GM10266 (cell line): Measurements from ENCODE around the gene TCEA2.
"Not testable (repeated sequence)": the region's sequence is repeated elsewhere in the genome, so short reads cannot be mapped to it uniquely, and the experiment has no call there.

Experiments used
- DNase-seq: peaks from one replicate; pipeline ENCODE4 v3.0.0; 2012; ENCODE audit errors: extremely low spot score
- CTCF ChIP-seq: IDR thresholded peaks from 2 replicates; pipeline ENCODE4 v1.5.1; 2012; ENCODE audit warnings: mild to moderate bottlenecking, low read depth; ENCODE audit not compliant: control insufficient read depth, insufficient read depth; ENCODE audit errors: missing control alignments

The TCEA2 gene

GRCh38 chr20:64083378-64083803 is 20.4 kb downstream of the TCEA2 start:
- peak; percentile 86 for DNase-seq
- peak; percentile 88 for TF ChIP-seq CTCF

DNA sequence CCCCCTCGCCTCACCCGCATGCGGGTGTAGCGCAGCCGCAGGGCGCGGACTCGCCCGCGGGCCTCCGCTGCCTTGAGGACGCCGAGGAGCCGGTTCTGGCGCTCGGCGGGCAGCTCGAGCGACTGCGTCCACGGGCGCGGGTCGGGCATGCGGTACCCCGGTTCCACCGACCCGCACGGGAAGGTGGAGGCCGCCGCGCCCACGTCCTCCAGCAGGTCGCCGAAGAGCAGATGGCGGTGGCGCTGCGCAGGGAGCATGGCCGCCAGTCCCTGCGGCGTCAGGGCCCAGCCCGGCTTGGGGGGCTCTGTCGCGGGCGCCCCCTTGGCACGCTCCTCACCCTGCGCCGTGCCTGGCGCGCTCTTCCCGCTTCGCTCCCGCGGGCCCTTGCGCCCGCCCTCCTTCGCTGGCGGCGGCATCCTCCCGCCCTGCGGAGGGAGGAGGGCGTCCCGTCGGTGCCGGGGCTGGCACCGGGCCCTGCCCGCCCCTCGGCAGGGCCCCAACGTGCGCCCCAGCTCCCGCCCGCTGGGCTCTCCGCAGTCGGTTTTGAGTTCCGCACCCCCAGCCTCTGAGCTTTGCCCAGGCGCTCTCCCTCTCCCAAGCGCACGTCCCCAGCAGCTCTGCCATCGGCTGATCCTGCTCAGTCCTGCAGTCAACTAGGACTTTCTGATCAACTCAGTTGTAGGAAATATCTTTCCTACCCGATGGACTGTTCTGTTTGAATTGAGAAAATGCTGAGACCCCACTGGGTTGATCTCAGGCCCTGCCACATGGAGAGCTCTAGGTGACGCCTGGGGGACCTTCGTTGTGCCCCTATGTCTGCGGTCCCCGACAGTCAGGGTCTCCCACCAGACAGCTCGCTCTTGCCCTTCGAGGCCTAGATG is 21.0 kb downstream of the TCEA2 start, which contains the start of gene LKAAEAR1:
LKAAEAR1 (minus strand) TSS at position 595 of the 881 bp plus-strand sequence; CDS start at position 416, 179 bp downstream.
- TF ChIP-seq CTCF: no peak
- no peak for DNase-seq

- DNase-seq: no peak
- TF ChIP-seq CTCF: no peak
Observed at GRCh38 chr20:64084685-64085152, 21.7 kb downstream of the TCEA2 start.

- no peak for DNase-seq
- no peak for TF ChIP-seq CTCF
Observed at GRCh38 chr20:64086801-64087200, 23.8 kb downstream of the TCEA2 start.

DNA sequence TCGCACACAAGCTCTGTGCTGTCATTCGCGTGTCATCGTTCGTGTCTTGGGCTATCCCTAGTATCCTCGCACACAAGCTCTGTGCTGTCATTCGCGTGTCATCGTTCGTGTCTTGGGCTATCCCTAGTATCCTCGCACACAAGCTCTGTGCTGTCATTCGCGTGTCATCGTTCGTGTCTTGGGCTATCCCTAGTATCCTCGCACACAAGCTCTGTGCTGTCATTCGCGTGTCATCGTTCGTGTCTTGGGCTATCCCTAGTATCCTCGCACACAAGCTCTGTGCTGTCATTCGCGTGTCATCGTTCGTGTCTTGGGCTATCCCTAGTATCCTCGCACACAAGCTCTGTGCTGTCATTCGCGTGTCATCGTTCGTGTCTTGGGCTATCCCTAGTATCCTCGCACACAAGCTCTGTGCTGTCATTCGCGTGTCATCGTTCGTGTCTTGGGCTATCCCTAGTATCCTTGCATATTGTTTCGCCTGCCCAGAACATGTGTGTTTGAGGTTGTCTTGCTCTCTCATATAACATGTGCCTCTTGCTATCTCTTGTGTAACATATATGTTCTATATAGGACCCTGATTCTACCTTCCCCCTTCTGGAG is 24.3 kb downstream of the TCEA2 start:
- not testable (repeated sequence) for DNase-seq

DNA sequence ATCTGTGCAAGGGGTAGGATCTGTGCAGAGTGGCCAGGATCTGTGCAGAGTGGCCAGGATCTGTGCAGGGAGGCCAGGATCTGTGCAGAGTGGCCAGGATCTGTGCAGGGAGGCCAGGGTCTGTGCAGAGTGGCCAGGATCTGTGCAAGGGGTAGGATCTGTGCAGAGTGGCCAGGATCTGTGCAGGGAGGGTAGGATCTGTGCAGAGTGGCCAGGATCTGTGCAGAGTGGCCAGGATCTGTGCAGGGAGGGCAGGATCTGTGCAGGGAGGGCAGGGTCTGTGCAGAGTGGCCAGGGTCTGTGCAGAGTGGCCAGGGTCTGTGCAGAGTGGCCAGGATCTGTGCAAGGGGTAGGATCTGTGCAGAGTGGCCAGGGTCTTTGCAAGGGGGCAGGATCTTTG is 25.6 kb downstream of the TCEA2 start:
- DNase-seq: not testable (repeated sequence)

DNA sequence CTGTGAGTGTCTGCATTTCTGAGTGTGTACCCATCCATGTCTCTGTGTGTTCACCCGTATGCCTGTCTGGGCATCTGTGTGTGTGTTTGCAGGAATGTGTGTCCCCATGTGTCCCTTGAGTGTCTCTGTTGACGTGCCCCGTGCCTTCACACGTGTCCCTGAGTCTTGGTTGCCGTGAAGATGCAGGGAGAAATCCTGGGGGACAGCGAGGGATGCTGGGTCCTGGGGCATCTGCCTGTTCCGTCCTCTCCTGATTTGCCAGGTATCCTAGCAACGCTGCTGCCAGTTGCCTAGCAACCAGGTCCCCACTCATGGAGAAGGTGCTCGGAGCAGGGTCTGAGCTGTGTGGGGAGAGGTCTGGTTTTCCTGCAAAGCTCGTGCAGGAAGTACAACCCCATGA is 27.2 kb downstream of the TCEA2 start:
- no peak for TF ChIP-seq CTCF
- no peak for DNase-seq

DNA sequence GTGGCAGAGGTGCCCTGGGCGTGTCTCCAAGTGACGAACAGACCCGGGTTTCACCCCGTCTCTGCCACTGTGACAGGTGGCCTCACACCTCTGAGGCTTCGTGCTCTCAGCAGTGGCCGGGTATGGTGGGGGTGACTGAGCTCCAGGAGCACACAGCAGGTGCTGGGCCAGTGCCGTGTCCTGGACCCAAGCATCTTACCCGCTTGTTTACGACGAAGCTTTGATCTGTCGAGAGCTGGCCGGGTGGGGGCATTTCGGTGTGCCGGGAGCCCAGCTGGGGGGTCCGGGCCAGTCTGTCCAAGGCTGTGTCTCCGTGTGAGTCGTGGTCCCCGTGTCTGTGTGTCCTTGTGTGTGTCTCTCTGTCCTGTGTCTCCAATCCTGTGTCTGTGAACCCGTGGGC is 28.3 kb downstream of the TCEA2 start:
- no peak for TF ChIP-seq CTCF
- no peak for DNase-seq
